Stimulated activated CD8-positive, alpha-beta memory T cell treated with anti-CD3 and anti-CD28 coated beads, Interleukin-4, amount 100 ng/mL, for 4 hours (primary cell): ENCODE data around the gene RXRA.
"Not testable (repeated sequence)": the region's sequence is repeated elsewhere in the genome, so short reads cannot be mapped to it uniquely, and the experiment has no call there.

ENCODE experiments used
- DNase-seq, 2 donors: peaks; one replicate each; pipeline ENCODE4 v3.0.0-alpha.2; 2020; ENCODE audit warnings: low read depth in 2 of 2, low spot score in 1 of 2

Gene RXRA

DNA sequence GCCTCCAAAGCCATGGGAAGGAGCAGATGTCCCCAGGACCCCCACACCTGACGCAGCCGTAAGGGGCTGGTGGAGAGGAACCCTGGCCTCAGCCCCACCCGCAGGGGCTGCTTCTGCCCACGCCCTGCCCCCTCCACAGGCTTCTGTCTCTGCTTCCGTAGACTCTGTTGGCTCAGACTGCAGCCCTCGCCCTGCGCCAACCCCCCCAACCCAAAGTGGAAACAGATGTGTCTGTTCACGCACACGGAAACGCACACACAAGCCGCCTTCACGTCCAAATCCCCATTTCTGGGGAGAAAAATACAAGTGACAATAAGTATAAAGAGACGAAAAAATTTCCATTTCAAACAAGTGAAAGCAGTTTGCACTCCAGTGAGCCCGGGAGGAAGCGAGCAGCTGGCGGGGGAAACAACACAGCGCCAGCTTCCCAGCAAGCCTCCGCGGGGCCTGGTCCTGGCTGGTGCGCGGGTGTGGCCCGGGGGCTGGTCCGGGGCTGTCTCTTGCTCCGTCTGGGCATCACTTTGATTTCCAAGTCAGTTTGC lies 32.6 kb upstream of the RXRA start:
- DNase-seq: no peak

DNA sequence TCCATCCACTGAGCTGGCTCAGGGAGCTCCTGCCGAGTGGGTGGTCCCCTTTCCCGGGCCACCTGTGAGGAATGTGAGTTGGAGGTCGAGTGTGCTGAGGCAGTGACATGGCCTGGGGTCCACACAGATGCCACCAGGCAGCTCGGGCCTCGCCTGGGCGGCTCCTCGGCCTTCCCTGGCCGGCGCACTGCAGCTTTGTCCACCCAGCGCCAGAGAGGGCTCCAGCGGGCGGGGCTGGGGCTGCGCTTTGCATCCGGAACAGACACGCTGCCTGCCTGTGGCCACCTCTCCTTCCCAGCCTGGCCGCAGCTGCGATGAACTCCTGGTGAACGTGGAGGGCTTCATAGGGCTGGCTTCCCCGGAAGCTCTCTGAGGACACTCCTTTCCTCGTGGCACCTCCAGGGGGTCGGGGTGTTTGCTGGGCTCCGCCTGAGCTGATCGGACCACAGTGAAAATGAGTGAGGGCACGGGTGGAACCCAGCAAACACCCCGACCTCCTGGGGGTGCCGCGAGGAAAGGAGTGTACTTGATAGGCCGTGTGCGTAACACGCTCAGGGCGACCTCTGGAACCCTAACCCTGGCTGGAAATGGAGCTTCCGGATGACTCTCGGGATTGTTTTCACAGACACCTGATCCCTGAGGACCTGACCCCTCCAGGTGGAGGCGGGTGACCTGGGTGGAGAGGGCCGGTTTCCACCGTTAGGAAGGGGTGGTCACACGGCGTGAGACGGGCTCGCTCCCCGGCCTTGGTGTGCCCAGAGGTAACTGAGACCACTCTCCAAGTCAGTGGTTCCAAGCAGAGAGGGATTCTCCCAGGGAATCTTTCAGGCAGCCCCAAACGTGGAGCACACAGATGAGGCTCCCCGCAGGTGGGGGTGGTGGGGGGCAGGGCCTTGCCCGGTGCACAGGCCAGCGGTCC lies 31.8 kb upstream of the RXRA start:
- DNase-seq: no peak

DNA sequence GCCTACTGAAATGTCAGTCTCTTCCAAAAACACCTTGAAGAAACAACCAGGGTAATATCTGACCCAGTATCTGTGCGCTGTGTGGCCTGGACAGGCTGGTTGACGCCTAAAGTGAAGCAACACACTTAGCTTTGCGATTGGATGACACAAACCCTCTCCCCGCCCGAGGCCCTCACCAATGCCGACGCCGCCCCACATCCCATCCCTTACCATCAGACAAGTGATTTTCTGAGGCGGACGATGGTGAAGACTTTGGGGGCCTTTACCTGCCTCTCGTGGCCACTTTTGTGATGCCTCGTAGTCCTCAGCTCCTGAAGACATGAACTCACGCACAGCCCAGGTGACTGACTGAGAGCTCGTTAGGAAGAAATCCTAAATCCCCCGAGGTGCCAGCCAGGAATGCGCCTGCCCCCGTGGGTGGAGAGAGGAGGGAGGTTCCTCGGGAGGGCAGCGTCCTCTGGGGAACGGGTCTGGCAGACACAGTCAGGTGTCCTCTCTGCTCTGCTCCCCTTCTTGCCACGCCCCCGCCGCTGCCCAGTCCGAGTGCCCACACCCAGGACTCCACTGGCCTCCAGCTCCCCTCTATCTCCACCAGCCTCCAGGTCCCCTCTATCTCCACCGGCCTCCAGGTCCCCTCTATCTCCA lies 31.0 kb upstream of the RXRA start:
- no peak for DNase-seq

DNA sequence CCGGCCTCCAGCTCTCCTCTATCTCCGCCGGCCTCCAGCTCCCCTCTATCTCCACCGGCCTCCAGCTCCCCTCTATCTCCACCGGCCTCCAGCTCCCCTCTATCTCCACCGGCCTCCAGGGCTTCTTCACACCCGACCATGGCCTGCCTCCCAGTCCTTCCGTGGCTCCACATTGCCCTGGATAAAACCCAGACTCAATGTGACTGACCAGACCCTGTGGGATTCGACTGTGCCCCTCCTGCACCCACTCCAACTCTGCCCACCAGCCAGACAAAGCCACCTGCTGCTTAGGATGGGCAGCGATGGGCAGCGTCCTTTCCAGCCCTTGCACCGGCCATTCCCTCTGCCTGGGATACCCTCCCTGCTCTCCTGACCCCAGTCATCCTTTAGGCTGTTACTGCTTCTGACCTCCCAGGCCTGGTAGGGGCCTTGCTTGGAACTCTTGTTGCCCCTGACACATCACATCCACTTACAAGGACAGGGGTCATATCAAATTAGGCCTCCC lies 30.5 kb upstream of the RXRA start:
- no peak for DNase-seq

DNA sequence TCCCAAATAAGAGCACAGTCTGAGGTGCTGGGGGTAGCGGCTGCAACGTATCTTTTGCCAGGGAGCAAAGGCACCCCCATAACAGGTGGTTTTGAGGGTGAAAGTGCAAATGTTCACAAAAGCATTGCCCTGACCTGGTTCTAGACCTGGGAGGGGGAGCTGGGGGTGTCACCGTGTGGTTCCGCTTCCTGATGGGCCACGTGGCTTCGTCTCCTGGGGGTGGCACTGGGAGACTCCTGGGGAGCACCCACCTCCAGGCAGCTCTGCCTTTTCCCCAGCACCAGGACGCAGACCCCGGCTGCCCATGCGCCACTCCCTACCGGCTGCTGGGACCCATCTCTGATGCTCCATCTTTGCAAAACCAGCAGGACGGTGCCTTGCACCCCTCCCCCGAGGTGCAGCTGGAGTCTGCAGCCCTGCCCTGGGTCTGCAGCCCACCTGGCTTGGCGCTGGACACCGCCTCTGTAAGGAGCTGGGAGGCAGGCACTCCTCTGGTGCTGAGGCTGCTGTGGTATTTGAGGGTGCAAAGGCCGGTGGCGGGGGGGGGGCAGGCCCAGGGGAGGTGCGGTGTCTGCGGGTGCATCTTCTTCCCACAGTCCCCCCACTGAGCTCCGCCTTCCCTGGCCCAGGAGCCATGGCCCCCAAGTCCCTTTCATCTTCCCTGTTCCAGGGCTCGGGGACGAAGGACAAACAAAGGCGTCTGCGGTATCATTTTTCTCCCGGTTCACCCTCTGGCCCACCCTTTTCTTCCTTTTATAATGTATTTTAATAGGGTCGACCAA lies 29.8 kb upstream of the RXRA start:
- no peak for DNase-seq

DNA sequence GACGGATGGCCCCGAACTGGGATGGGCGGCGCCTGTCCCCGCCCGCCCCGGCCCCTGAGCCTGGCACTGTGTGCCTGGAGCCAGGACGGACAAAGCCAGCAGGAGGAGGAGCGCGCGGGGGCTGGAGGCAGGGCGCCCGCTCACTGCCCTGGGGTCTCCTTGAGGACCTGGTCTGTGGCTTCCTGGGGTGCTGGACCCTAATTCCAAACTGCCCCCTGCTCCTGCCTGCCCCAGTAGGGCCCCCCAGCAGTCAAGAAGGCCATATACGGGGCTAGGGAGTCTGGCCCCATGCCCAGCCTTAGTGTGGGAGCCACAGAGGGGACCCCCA lies 29.2 kb upstream of the RXRA start:
- DNase-seq: no peak

DNA sequence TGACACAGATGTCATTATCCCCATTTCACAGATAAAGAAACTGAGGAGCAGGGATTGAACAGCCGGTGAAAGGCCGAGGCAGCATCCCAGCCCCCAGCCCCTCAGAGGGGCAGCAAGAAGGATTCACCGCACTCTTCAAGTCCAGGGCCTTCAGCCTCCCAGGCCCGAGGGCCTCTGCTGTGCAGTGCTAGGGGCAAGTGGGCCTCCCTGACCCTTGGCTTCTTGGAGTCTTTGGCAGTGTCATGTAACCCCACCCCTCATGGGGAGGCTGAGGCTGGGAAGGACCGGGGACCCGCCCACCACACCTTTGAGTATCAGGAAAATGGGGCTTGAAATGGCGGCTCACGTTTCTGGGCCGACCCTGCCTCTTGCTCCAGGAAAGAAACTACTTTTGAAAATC lies 28.7 kb upstream of the RXRA start:
- DNase-seq: no peak

DNA sequence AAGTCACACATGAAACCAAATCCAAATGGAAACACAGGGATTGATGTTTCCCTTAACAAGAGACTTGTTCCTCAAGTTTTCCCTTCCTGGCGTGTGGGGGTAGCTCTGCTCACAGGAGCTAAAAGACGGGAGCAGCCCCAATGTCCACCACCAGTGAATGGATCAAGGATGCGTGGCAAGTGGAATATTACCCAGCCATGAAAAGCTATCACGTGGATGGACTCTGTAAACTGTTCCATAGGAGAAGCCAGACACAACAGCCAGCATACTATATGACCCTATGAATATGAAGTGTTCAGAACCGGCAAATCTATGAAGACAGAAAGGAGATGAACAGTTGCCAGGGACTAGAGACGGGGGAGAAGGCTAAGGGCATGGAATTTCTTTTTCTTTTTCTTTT lies 28.3 kb upstream of the RXRA start:
- DNase-seq: no peak

DNA sequence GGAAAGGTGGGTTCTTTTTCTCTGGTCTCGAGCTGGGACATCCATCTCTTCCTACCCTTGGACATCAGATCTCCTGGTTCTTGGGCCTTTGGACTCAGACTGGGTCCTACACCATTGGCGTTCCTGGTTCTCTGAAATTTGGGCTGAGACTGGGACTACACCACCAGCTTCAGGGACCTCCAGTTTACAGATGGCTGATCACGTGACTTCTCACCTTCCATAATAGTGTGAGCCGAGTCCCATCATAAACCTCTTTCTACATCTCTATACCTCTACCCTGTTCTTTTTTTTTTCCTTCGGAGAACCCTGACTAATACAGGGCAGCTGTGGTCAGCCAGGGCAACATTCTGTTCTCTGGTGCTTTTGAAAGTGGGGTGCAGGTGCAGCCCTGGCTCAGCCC lies 27.2 kb upstream of the RXRA start:
- no peak for DNase-seq

DNA sequence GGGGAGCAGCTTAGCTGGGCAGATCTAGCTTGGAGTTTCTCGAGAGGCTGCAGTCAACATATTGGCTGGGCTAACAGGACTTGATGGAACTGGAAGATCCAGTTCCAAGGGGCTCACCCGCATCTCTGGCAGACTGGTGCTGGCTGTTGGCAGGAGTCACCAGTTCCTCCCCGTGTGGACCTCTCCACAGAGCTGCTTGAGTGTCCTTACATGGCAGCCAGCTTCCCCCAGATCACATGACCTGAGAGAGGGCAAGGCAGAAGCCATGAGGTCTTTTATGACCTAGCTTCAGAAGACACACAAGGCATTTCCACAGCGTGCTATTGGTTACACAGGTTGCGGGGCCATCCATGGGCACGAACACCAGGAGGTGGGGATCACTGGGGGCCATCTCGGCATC lies 26.4 kb upstream of the RXRA start:
- DNase-seq: no peak

DNA sequence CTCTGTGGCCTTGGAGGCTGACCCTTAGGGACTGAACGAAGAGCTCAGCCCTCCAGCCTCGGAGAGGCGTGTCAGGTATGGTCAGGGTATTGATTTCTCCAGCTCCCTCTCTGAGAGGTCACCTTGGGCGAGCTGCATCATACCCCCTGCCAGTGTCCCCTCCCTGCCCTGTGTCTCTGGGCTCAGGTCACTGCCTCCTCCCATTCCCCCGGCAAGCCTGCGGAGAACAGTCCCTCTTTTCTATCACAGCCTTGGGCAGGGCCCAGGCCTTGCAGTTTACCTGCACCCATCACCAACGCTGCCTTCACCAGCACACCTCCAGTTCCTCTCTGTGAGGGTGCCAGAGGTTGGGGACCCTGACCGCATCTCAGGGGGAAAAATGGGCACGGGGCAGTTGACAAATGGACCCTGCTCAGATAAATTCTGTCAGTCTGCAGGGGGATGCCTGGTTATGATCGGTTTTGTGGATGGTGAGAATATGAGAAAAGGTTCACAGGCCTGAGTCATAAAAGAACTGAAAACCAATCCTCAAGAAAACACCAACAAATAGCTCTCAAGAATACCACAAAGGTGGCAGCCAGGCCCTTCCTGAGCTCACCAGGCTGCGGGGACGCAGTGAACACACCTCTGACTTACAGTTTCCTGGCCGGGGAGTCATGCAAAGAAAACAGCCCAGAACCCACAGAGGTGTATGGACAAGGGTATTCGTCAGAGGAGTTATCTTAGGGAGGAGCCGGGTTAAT lies 24.7 kb upstream of the RXRA start:
- DNase-seq: peak; percentile 20 to 48

DNA sequence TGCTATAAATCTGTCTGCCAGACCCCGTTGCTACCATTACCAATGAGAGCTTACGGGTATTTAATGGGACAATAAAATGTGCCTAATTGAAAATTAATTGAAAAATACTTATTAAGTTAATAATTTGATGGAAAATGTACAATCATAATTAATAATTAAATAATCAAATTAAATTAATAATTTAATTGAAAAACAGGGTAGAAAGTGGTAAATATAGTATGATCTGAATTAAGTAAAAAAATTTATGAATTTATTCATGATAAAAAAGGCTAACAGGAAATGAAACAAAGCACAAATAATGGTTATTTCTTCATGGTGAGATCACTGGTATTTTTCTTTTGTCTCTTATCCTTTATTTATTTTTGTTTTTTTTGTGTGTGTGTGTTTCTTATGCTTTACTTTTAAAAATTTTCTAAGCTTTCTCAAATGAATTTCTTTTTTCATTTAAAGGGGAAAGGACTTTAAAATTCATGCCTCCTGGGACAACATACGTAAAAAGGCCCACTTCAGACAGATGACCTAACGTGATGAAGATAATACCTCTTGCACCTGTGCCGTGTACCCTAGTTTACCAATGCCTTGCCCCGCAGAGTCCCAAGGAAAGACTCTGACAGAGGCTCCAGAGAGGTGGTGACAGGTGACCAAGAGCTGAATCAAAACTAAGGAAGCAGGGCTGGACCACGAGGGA lies 24.0 kb upstream of the RXRA start:
- DNase-seq: no peak

DNA sequence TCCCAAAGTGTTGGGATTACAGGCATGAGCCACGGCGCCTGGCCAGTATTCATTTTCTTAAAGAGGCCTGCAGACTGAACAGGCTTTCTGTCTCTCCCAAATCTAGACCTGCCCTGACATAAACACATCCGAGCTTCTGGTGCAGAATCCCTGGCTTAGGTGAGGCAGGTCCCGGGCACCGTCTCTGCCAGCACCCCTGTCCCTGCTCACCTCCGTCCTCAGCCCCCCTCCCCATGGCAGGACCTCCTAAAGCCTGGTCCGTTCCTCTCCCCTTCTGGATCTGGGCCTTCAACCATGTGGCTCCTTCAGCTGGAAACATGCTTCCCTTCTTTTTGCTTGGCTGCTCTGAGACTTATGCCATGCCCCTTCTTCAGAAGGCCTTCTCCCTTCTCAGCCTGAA lies 22.7 kb upstream of the RXRA start:
- DNase-seq: no peak

DNA sequence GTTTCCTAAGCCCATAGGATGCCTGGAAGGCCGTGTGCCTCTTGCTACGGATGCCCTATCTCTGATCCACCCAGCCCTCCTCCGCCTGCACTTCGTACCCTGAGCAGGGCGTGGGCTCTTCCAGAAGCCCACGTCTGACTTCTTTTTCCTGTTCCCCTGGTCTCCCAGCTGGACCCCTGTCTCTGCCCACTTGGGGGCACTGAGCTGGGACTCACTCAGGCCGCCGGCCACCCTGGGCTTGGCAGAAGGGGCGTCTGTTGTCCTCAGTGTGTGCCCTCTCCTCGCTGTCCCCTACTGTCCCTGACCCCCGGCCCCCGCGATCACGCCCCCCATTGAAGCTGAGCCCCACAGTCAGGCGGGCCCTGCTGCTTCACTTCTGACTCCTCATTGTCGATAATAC lies 22.0 kb upstream of the RXRA start:
- DNase-seq: no peak

DNA sequence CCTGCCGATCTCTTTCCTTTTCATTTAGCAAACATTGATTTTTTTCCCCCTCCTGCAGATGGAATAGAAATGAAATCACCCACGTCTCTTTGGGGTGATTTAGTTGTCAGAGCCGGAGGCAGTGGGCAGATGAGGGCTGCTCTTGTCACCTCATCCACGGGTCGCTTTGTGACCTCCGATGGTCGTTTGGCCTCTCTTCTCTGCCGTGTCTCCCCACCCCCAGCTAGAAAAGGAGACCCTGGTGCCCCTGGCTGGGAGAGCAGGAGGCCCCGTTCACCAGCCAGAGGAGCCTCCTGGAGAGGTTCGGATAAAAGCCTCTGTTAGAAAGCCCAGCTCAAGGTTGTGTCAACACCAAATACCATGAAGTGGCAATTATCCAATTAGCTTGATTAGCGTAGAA lies 21.6 kb upstream of the RXRA start:
- no peak for DNase-seq

DNA sequence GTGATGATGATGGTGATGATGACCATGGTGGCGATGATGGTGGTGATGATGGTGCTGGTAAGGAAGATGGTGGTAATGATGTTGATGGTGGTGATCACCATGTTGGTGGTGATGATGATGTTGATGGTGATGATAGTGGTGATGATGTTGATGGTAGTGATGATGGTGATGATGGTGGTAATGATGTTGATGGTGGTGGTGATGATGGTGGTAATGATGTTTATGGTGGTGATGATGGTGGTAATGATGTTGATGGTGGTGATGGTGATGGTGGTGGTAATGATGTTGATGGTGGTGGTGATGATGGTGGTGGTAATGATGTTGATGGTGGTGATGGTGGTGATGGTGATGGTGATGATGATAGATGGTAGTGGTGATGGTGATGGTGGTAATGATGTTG lies 20.7 kb upstream of the RXRA start:
- DNase-seq: no peak

DNA sequence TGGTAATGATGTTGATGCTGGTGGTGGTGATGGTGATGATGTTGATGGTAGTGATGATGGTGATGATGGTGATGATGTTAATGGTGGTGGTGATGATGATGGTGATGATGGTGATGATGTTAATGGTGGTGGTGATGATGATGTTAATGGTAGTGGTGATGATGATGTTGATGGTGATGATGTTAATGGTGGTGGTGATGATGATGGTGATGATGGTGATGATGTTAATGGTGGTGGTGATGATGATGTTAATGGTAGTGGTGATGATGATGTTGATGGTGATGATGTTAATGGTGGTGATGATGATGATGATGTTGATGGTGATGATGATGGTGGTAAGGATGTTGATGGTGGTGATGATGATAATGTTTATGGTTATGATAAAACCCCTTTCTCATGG lies 20.2 kb upstream of the RXRA start:
- not testable (repeated sequence) for DNase-seq

DNA sequence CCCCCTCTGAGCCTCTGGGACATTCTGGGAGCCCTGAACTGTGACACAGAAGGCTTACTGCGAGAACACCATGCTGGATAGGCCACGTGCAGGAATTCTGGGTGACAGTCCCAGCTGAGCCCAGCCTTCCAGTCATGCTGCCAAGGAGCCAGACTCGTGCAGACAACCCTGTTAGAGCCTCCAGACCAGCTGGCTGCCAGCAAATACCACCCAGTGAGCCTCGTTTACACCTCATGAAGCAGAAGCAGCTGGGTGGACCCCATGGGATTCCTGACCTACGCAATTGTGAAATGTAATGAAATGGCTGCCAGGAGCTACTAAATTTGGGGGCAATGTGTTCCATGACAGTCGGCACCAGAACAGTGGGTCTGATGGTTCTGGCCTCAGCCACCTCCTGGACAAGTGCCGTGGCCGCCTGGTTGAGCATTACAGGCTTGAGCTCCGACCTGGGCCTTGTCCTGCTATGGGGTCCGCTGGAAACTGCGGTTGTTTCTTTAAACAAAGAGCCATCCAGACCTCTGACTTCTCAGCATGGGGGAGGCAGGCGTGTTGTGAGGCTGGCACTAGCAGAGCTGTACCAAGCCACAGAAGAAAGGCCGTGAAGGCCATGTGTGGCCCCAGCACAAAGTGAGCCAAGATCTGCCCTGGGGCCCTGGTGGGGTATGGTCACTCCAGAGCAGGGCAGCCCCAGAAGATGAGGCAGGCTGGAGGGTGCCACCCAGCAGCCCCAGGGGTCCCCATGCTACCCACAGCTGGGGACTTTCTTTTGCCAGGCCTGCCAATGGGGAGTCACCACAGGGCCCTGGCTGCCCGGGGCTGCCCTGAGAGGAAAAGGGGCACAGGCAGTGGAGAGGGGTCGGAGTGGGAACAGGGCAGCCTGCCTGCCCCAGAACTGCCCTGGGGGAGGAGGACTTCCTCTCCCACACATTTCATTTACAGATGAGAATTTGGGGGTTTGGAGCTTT lies 19.3 kb upstream of the RXRA start:
- DNase-seq: no peak
